ENCODE measurements around the gene STARD5. TPM values are rescaled to one million over a fixed set of nuclear protein-coding genes. Genes with fewer than 3 reads are reported as not detected.

Gene STARD5
- total and polyA plus RNA-seq, 4 donors: 1.1 to 47.0 (median 35.7) TPM

- TF ChIP-seq, protein P1, sequence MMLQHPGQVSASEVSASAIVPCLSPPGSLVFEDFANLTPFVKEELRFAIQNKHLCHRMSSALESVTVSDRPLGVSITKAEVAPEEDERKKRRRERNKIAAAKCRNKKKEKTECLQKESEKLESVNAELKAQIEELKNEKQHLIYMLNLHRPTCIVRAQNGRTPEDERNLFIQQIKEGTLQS (IDR thresholded peaks at IDR 0.05): no peak
- no peak for TF ChIP-seq RXRA (IDR thresholded peaks at IDR 0.05)
- no peak for TF ChIP-seq HNF4G (IDR thresholded peaks at IDR 0.05)
- TF ChIP-seq SP1 (IDR thresholded peaks at IDR 0.05): no peak
- no peak for TF ChIP-seq HNF4A (conservative IDR thresholded peaks at IDR 0.05)
- no peak for TF ChIP-seq RAD21 (IDR thresholded peaks at IDR 0.05)
- TF ChIP-seq TAF1 (conservative IDR thresholded peaks at IDR 0.05): no peak
- 78% methylated on average over 6 of the region's 6 CpGs for WGBS
- Histone ChIP-seq H3K27me3 (ENCODE audit: control insufficient read depth in 4 of 4, insufficient read depth in 4 of 4, low read length in 3 of 4) (no peaks in the 10 kb centered on the region), H3K4me1 (ENCODE audit: control insufficient read depth in 4 of 4, insufficient read depth in 4 of 4, low read length in 3 of 4) (peaks cover 0 to 13% (median 12%) of the 10 kb centered on the region in 4 donors), H3K9me3 (ENCODE audit: control insufficient read depth in 4 of 4, low read length in 3 of 4) (no peaks in the 10 kb centered on the region), H3K36me3 (ENCODE audit: control insufficient read depth in 4 of 4, insufficient read depth in 3 of 4, low read depth in 1 of 4, low read length in 3 of 4) (peaks cover 0 to 1% (median 0%) of the 10 kb centered on the region in 4 donors), H3K9ac (ENCODE audit: low read depth in 1 of 2, low read length in 2 of 2) (no peak overlapping the region), H3K4me3 (ENCODE audit: low read depth in 1 of 3, low read length in 3 of 3) (no peak overlapping the region), H3K27ac (ENCODE audit: low read depth in 1 of 2, low read length in 2 of 2) (no peak overlapping the region)
- no peak for DNase-seq (ENCODE audit: low spot score)
Measured at GRCh38 chr15:81261172-81261811, 62.6 kb downstream of the STARD5 start.

GRCh38 chr15:81259760-81260298 is 64.1 kb downstream of the STARD5 start:
- Histone ChIP-seq H3K4me1 (ENCODE audit: control insufficient read depth in 4 of 4, insufficient read depth in 4 of 4, low read length in 3 of 4) (no peaks in the 10 kb centered on the region), H3K27me3 (ENCODE audit: control insufficient read depth in 4 of 4, insufficient read depth in 4 of 4, low read length in 3 of 4) (peaks cover 0 to 2% (median 0%) of the 10 kb centered on the region in 4 donors), H3K9ac (ENCODE audit: low read depth in 1 of 2, low read length in 2 of 2) (no peak overlapping the region), H3K27ac (ENCODE audit: low read depth in 1 of 2, low read length in 2 of 2) (no peak overlapping the region), H3K36me3 (ENCODE audit: control insufficient read depth in 4 of 4, insufficient read depth in 3 of 4, low read depth in 1 of 4, low read length in 3 of 4) (peaks cover 0 to 1% (median 0%) of the 10 kb centered on the region in 4 donors), H3K4me3 (ENCODE audit: low read depth in 1 of 3, low read length in 3 of 3) (no peak overlapping the region), H3K9me3 (ENCODE audit: control insufficient read depth in 4 of 4, low read length in 3 of 4) (no peaks in the 10 kb centered on the region)
- no peak for TF ChIP-seq FOXA1 (IDR thresholded peaks at IDR 0.05)
- TF ChIP-seq RXRA (IDR thresholded peaks at IDR 0.05): no peak
- TF ChIP-seq HNF4G (IDR thresholded peaks at IDR 0.05): no peak
- TF ChIP-seq JUND (IDR thresholded peaks at IDR 0.05): no peak
- TF ChIP-seq TAF1 (conservative IDR thresholded peaks at IDR 0.05): no peak
- no peak for TF ChIP-seq SP1 (IDR thresholded peaks at IDR 0.05)
- TF ChIP-seq, protein P2, sequence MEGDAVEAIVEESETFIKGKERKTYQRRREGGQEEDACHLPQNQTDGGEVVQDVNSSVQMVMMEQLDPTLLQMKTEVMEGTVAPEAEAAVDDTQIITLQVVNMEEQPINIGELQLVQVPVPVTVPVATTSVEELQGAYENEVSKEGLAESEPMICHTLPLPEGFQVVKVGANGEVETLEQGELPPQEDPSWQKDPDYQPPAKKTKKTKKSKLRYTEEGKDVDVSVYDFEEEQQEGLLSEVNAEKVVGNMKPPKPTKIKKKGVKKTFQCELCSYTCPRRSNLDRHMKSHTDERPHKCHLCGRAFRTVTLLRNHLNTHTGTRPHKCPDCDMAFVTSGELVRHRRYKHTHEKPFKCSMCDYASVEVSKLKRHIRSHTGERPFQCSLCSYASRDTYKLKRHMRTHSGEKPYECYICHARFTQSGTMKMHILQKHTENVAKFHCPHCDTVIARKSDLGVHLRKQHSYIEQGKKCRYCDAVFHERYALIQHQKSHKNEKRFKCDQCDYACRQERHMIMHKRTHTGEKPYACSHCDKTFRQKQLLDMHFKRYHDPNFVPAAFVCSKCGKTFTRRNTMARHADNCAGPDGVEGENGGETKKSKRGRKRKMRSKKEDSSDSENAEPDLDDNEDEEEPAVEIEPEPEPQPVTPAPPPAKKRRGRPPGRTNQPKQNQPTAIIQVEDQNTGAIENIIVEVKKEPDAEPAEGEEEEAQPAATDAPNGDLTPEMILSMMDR (IDR thresholded peaks at IDR 0.05; ENCODE audit: low read depth, low read length, missing input control): no peak
- TF ChIP-seq REST (IDR thresholded peaks at IDR 0.05): no peak
- TF ChIP-seq RAD21 (IDR thresholded peaks at IDR 0.05): no peak
- TF ChIP-seq NR2F2 (IDR thresholded peaks at IDR 0.05): no peak
- no peak for TF ChIP-seq HNF4A (conservative IDR thresholded peaks at IDR 0.05)
- TF ChIP-seq YY1 (IDR thresholded peaks at IDR 0.05): no peak
- TF ChIP-seq ZBTB33 (IDR thresholded peaks at IDR 0.05): no peak
- no peak for TF ChIP-seq EGR1 (IDR thresholded peaks at IDR 0.05; ENCODE audit: low read depth in 2 of 2)
- TF ChIP-seq, protein P3, sequence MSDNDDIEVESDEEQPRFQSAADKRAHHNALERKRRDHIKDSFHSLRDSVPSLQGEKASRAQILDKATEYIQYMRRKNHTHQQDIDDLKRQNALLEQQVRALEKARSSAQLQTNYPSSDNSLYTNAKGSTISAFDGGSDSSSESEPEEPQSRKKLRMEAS (IDR thresholded peaks at IDR 0.05): no peak
- no peak for TF ChIP-seq GABPA (IDR thresholded peaks at IDR 0.05 in 1 of 2, conservative IDR thresholded peaks at IDR 0.05 in 1 of 2)
- DNase-seq (ENCODE audit: low spot score): no peak
- WGBS: 80% methylated on average over 4 of the region's 4 CpGs
